A549 (cell line): Measurements from ENCODE around the gene ZFYVE19.

ENCODE experiments used
- EHMT2 ChIP-seq: fragments of 200-600 bp; sonication (generic); IDR thresholded peaks from 2 replicates; pipeline ENCODE4 v1.6.1; 2016; ENCODE audit warnings: antibody characterized with exemption, low read depth, mild to moderate bottlenecking, moderate library complexity
- MAZ ChIP-seq: fragments of 150-350 bp; IDR thresholded peaks from 2 replicates; pipeline ENCODE4 v1.6.1; 2014; ENCODE audit warnings: antibody characterized with exemption, low read depth, low read length, borderline replicate concordance
- TF ChIP-seq, protein P1 (sequence below): fragments of >200 bp; sonication (Bioruptor Twin); formaldehyde crosslinking; IDR thresholded peaks from 3 replicates; pipeline ENCODE4 v1.5.1; 2016

DNA sequence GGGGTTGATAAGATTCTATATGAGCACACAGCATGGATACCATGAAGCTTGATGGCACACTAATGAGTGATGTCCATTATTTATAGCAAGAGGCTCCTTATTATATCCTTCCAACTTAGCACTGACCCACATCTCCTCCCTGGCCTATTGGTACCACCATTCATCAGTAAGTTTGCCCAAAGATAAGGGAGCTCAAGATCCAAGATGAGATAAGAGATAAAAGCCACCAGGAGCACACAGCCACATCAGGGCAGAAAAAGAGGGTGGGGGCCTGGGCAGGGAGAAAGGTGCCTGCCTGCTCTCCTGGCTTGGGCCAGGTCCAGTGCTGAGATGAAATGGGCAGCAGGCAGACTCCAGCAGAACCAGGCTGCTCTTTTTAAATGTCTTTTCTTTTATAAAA lies 26.0 kb downstream of the ZFYVE19 start:
- TF ChIP-seq MAZ (no peak), EHMT2 (no peak)
- TF ChIP-seq, protein P1, sequence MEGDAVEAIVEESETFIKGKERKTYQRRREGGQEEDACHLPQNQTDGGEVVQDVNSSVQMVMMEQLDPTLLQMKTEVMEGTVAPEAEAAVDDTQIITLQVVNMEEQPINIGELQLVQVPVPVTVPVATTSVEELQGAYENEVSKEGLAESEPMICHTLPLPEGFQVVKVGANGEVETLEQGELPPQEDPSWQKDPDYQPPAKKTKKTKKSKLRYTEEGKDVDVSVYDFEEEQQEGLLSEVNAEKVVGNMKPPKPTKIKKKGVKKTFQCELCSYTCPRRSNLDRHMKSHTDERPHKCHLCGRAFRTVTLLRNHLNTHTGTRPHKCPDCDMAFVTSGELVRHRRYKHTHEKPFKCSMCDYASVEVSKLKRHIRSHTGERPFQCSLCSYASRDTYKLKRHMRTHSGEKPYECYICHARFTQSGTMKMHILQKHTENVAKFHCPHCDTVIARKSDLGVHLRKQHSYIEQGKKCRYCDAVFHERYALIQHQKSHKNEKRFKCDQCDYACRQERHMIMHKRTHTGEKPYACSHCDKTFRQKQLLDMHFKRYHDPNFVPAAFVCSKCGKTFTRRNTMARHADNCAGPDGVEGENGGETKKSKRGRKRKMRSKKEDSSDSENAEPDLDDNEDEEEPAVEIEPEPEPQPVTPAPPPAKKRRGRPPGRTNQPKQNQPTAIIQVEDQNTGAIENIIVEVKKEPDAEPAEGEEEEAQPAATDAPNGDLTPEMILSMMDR = no peak
